HepG2 (cell line): ENCODE results near the gene FASTKD1. TPM values are rescaled to one million over a fixed set of nuclear protein-coding genes. Genes with fewer than 3 reads are reported as not detected.

Experiments used
- ATAC-seq: fragments of 200-7000 bp; cut with Tn5 transposase; 3 replicates; pipeline ENCODE4 v1.9.1; 2020; ENCODE audit warnings: mild to moderate bottlenecking, moderate library complexity
- BruUV-seq: library from RNA; stranded (reverse); fragments of 400-500 nt; replicated peaks from 2 replicates; lab custom pipeline; 2021; lab: Mats Ljungman, UMichigan
- CTCF ChIA-PET: fragments of 300-600 bp; formaldehyde crosslinking; extraction: SDS; loops from one replicate; lab custom pipeline; 2021; ENCODE audit warnings: low total read pairs, inconsistent platforms, low intra/inter-chr PET ratio; lab: Yijun Ruan, JAX
- POLR2A ChIA-PET: fragments of 350-600 bp; sonication (Branson Sonifier 250); formaldehyde crosslinking; loops from one replicate; lab custom pipeline; 2020; ENCODE audit warnings: antibody characterized with exemption, inconsistent platforms; lab: Yijun Ruan, JAX
- DNase-seq: peaks from one replicate; pipeline ENCODE4 v3.0.0-alpha.2; 2015; ENCODE audit warnings: low spot score
- FAIRE-seq: peaks from 3 replicates; lab custom pipeline; 2011; peaks lifted over from hg19 to GRCh38; lab: Jason Lieb, UNC
- H2AFZ ChIP-seq: one replicate; pipeline ENCODE4 v1.6.1; 2011; ENCODE audit warnings: low read length, inconsistent platforms
- H3K27ac ChIP-seq: fragments of 300-600 bp; 3 replicates; pipeline ENCODE4 v1.8.0; 2011; ENCODE audit warnings: mixed run types, mild to moderate bottlenecking, mixed read lengths, low read length, inconsistent platforms; ENCODE audit not compliant: insufficient read depth; ENCODE audit errors: extremely low read length
- H3K27me3 ChIP-seq, 2 experiments: fragments of 200-600 bp in 1 of 2; 2 replicates in 1 of 2; 3 replicates in 1 of 2; pipeline versions ENCODE4 v1.6.0 to v1.8.0; 2011; ENCODE audit warnings: low read length in 2 of 2, mild to moderate bottlenecking in 2 of 2, moderate library complexity in 2 of 2, inconsistent platforms in 1 of 2; ENCODE audit not compliant: insufficient read depth in 2 of 2, control insufficient read depth in 1 of 2
- H3K36me3 ChIP-seq, 2 experiments: fragments of 200-600 bp in 1 of 2; replicated peaks in 1 of 2; 2 replicates in 1 of 2; 3 replicates in 1 of 2; pipeline versions ENCODE4 v1.5.1 to v1.8.0; 2011; ENCODE audit warnings: low read length in 2 of 2, inconsistent platforms in 1 of 2; ENCODE audit not compliant: insufficient read depth in 2 of 2, control insufficient read depth in 1 of 2
- H3K4me1 ChIP-seq: 2 replicates; pipeline ENCODE4 v1.5.1; 2012; ENCODE audit warnings: low read length, inconsistent platforms; ENCODE audit not compliant: insufficient read depth
- H3K4me2 ChIP-seq: 2 replicates; pipeline ENCODE4 v1.6.0; 2011; ENCODE audit warnings: low read depth, low read length, inconsistent platforms
- H3K4me3 ChIP-seq, 3 experiments: fragments of 200-600 bp in 1 of 3; sonication (generic), shearing (Covaris generic) in 1 of 3; replicated peaks in 1 of 3; 2 replicates each; pipeline ENCODE4 v1.5.1; 2011 to 2016; ENCODE audit warnings: low read length in 3 of 3, inconsistent platforms in 2 of 3, low read depth in 2 of 3, mild to moderate bottlenecking in 2 of 3, control low read depth in 1 of 3, mixed read lengths in 1 of 3; ENCODE audit not compliant: insufficient read depth in 1 of 3
- H3K79me2 ChIP-seq: one replicate; pipeline ENCODE4 v1.6.1; 2011; ENCODE audit warnings: low read length, inconsistent platforms; ENCODE audit not compliant: insufficient read depth
- H3K9ac ChIP-seq: 2 replicates; pipeline ENCODE4 v1.6.0; 2011; ENCODE audit warnings: mild to moderate bottlenecking, low read depth, low read length, inconsistent platforms; ENCODE audit not compliant: insufficient read depth
- H3K9me3 ChIP-seq: 2 replicates; pipeline ENCODE4 v1.5.1; 2012; ENCODE audit warnings: mild to moderate bottlenecking, low read length
- H4K20me1 ChIP-seq: 2 replicates; pipeline ENCODE4 v1.6.0; 2011; ENCODE audit warnings: inconsistent platforms, mild to moderate bottlenecking, low read length, moderate library complexity; ENCODE audit not compliant: insufficient read depth
- AGO1 ChIP-seq: fragments of 200-400 bp; formaldehyde crosslinking; IDR thresholded peaks from 2 replicates; pipeline ENCODE4 v1.6.1; 2017; ENCODE audit warnings: mild to moderate bottlenecking, low read depth, low read length, moderate library complexity; ENCODE audit not compliant: poor library complexity, severe bottlenecking
- CC2D1A ChIP-seq: sonication (generic); formaldehyde crosslinking; IDR thresholded peaks from 2 replicates; pipeline ENCODE4 v1.8.1; 2023; ENCODE audit warnings: mild to moderate bottlenecking, missing genetic modification reagents
- FOXA3 ChIP-seq: IDR thresholded peaks from 2 replicates; pipeline ENCODE4 v1.6.1; 2016; ENCODE audit warnings: missing genetic modification reagents, missing compliant biosample characterization
- KDM2A ChIP-seq: sonication (generic); formaldehyde crosslinking; IDR thresholded peaks from 2 replicates; pipeline ENCODE4 v1.4.0; 2020; ENCODE audit warnings: low read depth, missing genetic modification reagents, borderline replicate concordance
- MIER3 ChIP-seq: IDR thresholded peaks from 2 replicates; pipeline ENCODE4 v1.6.1; 2016; ENCODE audit warnings: missing compliant biosample characterization, borderline replicate concordance
- RARA ChIP-seq: IDR thresholded peaks from 2 replicates; pipeline ENCODE4 v1.6.1; 2016; ENCODE audit warnings: missing genetic modification reagents, missing compliant biosample characterization
- RXRB ChIP-seq: IDR thresholded peaks from 2 replicates; pipeline ENCODE4 v1.6.1; 2016; ENCODE audit warnings: borderline replicate concordance, missing genetic modification reagents, missing compliant biosample characterization
- ZNF205 ChIP-seq: IDR thresholded peaks from 2 replicates; pipeline ENCODE4 v1.6.1; 2018; ENCODE audit warnings: missing biosample characterization, missing genetic modification reagents
- ZNF44 ChIP-seq: sonication (generic); formaldehyde crosslinking; IDR thresholded peaks from 2 replicates; pipeline ENCODE4 v1.5.1; 2020; ENCODE audit warnings: mild to moderate bottlenecking, missing genetic modification reagents
- ZNF772 ChIP-seq: sonication (generic); formaldehyde crosslinking; IDR thresholded peaks from 2 replicates; pipeline ENCODE4 v1.5.0; 2020; ENCODE audit warnings: mild to moderate bottlenecking, missing genetic modification reagents
- ZNF83 ChIP-seq: sonication (generic); formaldehyde crosslinking; IDR thresholded peaks from 2 replicates; pipeline ENCODE4 v1.4.0; 2020; ENCODE audit warnings: missing genetic modification reagents, mild to moderate bottlenecking, borderline replicate concordance
- ZNF883 ChIP-seq: sonication (generic); formaldehyde crosslinking; IDR thresholded peaks from 2 replicates; pipeline ENCODE4 v1.5.1; 2020; ENCODE audit warnings: mild to moderate bottlenecking, missing genetic modification reagents; ENCODE audit errors: not compliant biosample characterization
- WGBS: methylation state at CpG from one replicate; pipeline ENCODE4 v1.1.6; 2017; ENCODE audit warnings: low lambda C conversion rate; 5-methylcytosine and 5-hydroxymethylcytosine counted together
- in situ Hi-C: cut with HindIII; loops from 2 replicates; pipeline ENCODE4 v1.10.0; 2017; ENCODE audit warnings: low pct_unique_long_range_greater_than_20kb; ENCODE audit not compliant: extremely low pct_ligation_motif_present
- intact Hi-C: fragments of 100-400 bp; cut with micrococcal nuclease; formaldehyde crosslinking; loops from one replicate; pipeline ENCODE4 v1.10.0; 2022; ENCODE audit not compliant: unreplicated experiment
- polyA plus RNA-seq, 8 experiments: library from polyadenylated mRNA; depleted of rRNA in 3 of 8; stranded (reverse) in 7 of 8; unstranded in 1 of 8; fragments of >200 nt; fragmentation: Illumina TruSeq in 4 of 8; extraction: Trizol in 4 of 8; gene quantifications; 2 replicates each; pipeline versions ENCODE4 v1.2.1 to v1.2.3, GENCODE V29; 2011 to 2016; ENCODE audit warnings: low read depth in 4 of 8, missing spikeins in 1 of 8, mixed read lengths in 1 of 8; ENCODE audit not compliant: insufficient read depth in 1 of 8
- total RNA-seq, 5 experiments: library from RNA; depleted of rRNA; stranded (reverse); fragments of >200 nt; fragmentation: Illumina TruSeq; extraction: Trizol; gene quantifications; 2 replicates each; pipeline ENCODE4 v1.2.3, GENCODE V29; 2016; ENCODE audit warnings: low read depth in 1 of 5
- TF ChIP-seq, protein P1 (sequence below), 2 experiments: fragments of 450-650 bp in 1 of 2; sonication (generic) in 1 of 2; formaldehyde crosslinking; IDR thresholded peaks; 2 replicates each; pipeline versions ENCODE4 v1.5.0 to v1.8.0; 2020 to 2022; ENCODE audit warnings: mild to moderate bottlenecking in 1 of 2, missing genetic modification reagents in 1 of 2
- TF ChIP-seq, protein P2 (sequence below): sonication (generic); formaldehyde crosslinking; IDR thresholded peaks from 2 replicates; pipeline ENCODE4 v1.5.1; 2020; ENCODE audit warnings: mild to moderate bottlenecking, missing genetic modification reagents, borderline replicate concordance
- TF ChIP-seq, protein P3 (sequence below): IDR thresholded peaks from 2 replicates; pipeline ENCODE4 v1.6.1; 2016; ENCODE audit warnings: missing biosample characterization, missing genetic modification reagents, low read depth
- TF ChIP-seq, protein P4 (sequence below): sonication (generic); formaldehyde crosslinking; IDR thresholded peaks from 2 replicates; pipeline ENCODE4 v1.8.1; 2023; ENCODE audit warnings: mild to moderate bottlenecking, missing genetic modification reagents, borderline replicate concordance
- TF ChIP-seq, protein P5 (sequence below): sonication (generic); formaldehyde crosslinking; IDR thresholded peaks from 2 replicates; pipeline ENCODE4 v1.4.0; 2020; ENCODE audit warnings: mild to moderate bottlenecking, low read depth, missing genetic modification reagents
- TF ChIP-seq, protein P6 (sequence below): sonication (generic); IDR thresholded peaks from 2 replicates; pipeline ENCODE4 v1.6.1; 2016; ENCODE audit warnings: low read depth, borderline replicate concordance

The FASTKD1 gene
- total and polyA plus RNA-seq, 2 of the 13 experiments (the other 11 are each of a cell fraction or from before 2014, with no cell fraction given) = 35.0 to 38.0 TPM

DNA sequence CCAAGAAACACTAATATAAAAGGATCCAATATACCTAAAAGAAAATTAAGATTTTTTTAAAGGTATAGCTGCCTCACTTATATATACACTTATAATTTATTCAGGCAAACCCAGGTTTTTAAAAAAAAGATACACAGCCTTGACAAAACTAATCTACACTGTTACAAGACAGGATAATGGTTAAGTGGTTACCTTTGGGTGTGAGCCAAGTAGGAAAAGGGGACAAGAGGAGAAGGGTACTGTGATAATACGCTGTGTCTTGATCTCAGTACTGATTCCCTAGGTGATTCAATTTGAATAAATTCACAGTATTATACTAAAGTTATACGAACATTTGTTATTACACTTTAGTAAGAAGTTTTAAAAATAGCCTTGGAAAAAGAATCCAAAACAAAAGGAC lies 33.5 kb downstream of the FASTKD1 start:
- no TSS peak for BruUV-seq
- 95% methylated on average over 2 of the region's 2 CpGs for WGBS
- no peak overlapping the region for H3K4me2 ChIP-seq
- H4K20me1 ChIP-seq = no peaks in the 10 kb centered on the region
- H3K4me1 ChIP-seq = no peaks in the 10 kb centered on the region
- H3K9me3 ChIP-seq = no peaks in the 10 kb centered on the region
- no peak overlapping the region for H3K4me3 ChIP-seq
- no peaks in the 10 kb centered on the region for H3K79me2 ChIP-seq
- in situ Hi-C loops = no loop called here
- intact Hi-C loops = no loop called here
- DNase-seq = no peak
- ATAC-seq = no peak
- H3K9ac ChIP-seq = no peak overlapping the region
- no peak overlapping the region for H3K27ac ChIP-seq
- ChIA-PET CTCF (no interaction called here), POLR2A (no interaction called here)
- H2AFZ ChIP-seq = no peak overlapping the region
- no peak for FAIRE-seq
- peaks cover 2 to 9% of the 10 kb centered on the region in 2 experiments; a peak in 4 of 5 replicates for H3K36me3 ChIP-seq
- H3K27me3 ChIP-seq = no peaks in the 10 kb centered on the region
- no peak for TF ChIP-seq RXRB
- TF ChIP-seq, protein P1, sequence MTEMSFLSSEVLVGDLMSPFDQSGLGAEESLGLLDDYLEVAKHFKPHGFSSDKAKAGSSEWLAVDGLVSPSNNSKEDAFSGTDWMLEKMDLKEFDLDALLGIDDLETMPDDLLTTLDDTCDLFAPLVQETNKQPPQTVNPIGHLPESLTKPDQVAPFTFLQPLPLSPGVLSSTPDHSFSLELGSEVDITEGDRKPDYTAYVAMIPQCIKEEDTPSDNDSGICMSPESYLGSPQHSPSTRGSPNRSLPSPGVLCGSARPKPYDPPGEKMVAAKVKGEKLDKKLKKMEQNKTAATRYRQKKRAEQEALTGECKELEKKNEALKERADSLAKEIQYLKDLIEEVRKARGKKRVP (CRISPR knock-in tag; IDR thresholded peaks at IDR 0.05) = no peak
- no peak for TF ChIP-seq AGO1
- TF ChIP-seq RARA (CRISPR knock-in tag) = no peak
- TF ChIP-seq, protein P2, sequence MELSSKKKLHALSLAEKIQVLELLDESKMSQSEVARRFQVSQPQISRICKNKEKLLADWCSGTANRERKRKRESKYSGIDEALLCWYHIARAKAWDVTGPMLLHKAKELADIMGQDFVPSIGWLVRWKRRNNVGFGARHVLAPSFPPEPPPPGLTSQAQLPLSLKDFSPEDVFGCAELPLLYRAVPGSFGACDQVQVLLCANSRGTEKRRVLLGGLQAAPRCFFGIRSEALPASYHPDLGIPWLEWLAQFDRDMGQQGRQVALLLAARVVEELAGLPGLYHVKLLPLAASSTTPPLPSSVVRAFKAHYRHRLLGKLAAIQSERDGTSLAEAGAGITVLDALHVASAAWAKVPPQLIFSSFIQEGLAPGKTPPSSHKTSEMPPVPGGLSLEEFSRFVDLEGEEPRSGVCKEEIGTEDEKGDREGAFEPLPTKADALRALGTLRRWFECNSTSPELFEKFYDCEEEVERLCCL (CRISPR knock-in tag) = no peak
- TF ChIP-seq, protein P3, sequence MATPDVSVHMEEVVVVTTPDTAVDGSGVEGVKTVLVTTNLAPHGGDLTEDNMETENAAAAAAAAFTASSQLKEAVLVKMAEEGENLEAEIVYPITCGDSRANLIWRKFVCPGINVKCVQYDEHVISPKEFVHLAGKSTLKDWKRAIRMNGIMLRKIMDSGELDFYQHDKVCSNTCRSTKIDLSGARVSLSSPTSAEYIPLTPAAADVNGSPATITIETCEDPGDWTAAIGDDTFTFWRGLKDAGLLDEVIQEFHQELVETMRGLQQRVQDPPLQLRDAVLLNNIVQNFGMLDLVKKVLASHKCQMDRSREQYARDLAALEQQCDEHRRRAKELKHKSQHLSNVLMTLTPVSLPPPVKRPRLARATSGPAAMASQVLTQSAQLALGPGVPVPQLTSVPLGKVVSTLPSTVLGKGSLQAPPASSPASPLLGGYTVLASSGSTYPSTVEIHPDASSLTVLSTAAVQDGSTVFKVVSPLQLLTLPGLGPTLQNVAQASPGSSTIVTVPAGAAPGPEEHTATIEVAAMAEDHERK = no peak
- no peak for TF ChIP-seq ZNF205 (CRISPR knock-in tag)
- no peak for TF ChIP-seq ZNF83 (CRISPR knock-in tag)
- TF ChIP-seq MIER3 (CRISPR knock-in tag) = no peak
- TF ChIP-seq ZNF772 (CRISPR knock-in tag) = no peak
- TF ChIP-seq, protein P4, sequence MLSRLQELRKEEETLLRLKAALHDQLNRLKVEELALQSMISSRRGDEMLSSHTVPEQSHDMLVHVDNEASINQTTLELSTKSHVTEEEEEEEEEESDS (CRISPR knock-in tag) = no peak
- TF ChIP-seq ZNF44 (CRISPR knock-in tag) = no peak
- TF ChIP-seq, protein P5, sequence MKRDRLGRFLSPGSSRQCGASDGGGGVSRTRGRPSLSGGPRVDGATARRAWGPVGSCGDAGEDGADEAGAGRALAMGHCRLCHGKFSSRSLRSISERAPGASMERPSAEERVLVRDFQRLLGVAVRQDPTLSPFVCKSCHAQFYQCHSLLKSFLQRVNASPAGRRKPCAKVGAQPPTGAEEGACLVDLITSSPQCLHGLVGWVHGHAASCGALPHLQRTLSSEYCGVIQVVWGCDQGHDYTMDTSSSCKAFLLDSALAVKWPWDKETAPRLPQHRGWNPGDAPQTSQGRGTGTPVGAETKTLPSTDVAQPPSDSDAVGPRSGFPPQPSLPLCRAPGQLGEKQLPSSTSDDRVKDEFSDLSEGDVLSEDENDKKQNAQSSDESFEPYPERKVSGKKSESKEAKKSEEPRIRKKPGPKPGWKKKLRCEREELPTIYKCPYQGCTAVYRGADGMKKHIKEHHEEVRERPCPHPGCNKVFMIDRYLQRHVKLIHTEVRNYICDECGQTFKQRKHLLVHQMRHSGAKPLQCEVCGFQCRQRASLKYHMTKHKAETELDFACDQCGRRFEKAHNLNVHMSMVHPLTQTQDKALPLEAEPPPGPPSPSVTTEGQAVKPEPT = no peak
- no peak for TF ChIP-seq KDM2A
- no peak for TF ChIP-seq ZNF883 (CRISPR knock-in tag)
- no peak for TF ChIP-seq FOXA3 (CRISPR knock-in tag)
- TF ChIP-seq CC2D1A (CRISPR knock-in tag) = no peak
- TF ChIP-seq, protein P6, sequence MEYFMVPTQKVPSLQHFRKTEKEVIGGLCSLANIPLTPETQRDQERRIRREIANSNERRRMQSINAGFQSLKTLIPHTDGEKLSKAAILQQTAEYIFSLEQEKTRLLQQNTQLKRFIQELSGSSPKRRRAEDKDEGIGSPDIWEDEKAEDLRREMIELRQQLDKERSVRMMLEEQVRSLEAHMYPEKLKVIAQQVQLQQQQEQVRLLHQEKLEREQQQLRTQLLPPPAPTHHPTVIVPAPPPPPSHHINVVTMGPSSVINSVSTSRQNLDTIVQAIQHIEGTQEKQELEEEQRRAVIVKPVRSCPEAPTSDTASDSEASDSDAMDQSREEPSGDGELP = no peak
